Measurements from ENCODE around the gene RBCK1. TPM values are rescaled to one million over a fixed set of nuclear protein-coding genes. Genes with fewer than 3 reads are reported as not detected.

Gene RBCK1
- total and polyA plus RNA-seq, 9 of the 15 experiments (the other 6 are each of a cell fraction or from before 2014, with no cell fraction given): 5.9 to 59.3 (median 26.5) TPM

GRCh38 chr20:431012-431904, 23.2 kb downstream of the RBCK1 start (continued):
- peak; percentile 39; the same call in 1 of the 2 replicates for TF ChIP-seq ZNF263 (CRISPR knock-in tag; IDR thresholded peaks at IDR 0.05; ENCODE audit: borderline replicate concordance)
- TF ChIP-seq ZNF592 (IDR thresholded peaks at IDR 0.05): peak; percentile 54; the same call in 1 of the 2 replicates
- TF ChIP-seq SP1 (CRISPR knock-in tag; IDR thresholded peaks at IDR 0.05): peak; percentile 62; the same call in 1 of the 2 replicates
- TF ChIP-seq CREB1 (IDR thresholded peaks at IDR 0.05): peak; percentile 30; the same call in 1 of the 2 replicates
- peak; percentile 68; the same call in 1 of the 2 replicates for TF ChIP-seq CREB1 (CRISPR knock-in tag; IDR thresholded peaks at IDR 0.05)
- no peak for TF ChIP-seq ZNF436 (CRISPR knock-in tag; IDR thresholded peaks at IDR 0.05)
- TF ChIP-seq GTF3C2 (IDR thresholded peaks at IDR 0.05; ENCODE audit: borderline replicate concordance, extremely low read depth, insufficient read length): no peak
- no peak for TF ChIP-seq NFE2 (IDR thresholded peaks at IDR 0.05; ENCODE audit: low read depth)
- no peak for TF ChIP-seq MEF2A (IDR thresholded peaks at IDR 0.05; ENCODE audit: control insufficient read depth, low read depth, low read length)
- TF ChIP-seq HMG20A (CRISPR knock-in tag; conservative IDR thresholded peaks at IDR 0.05): no peak
- TF ChIP-seq ASH1L (IDR thresholded peaks at IDR 0.05; ENCODE audit: borderline replicate concordance, low read depth, partially characterized antibody): no peak
- TF ChIP-seq ARID4B (CRISPR knock-in tag; IDR thresholded peaks at IDR 0.05): no peak
- no peak for TF ChIP-seq NFRKB (IDR thresholded peaks at IDR 0.05; ENCODE audit: low read depth)
- TF ChIP-seq FOXJ2 (tag; IDR thresholded peaks at IDR 0.05): no peak
- peak; percentile 1; the same call in 1 of the 2 replicates for TF ChIP-seq GABPB1 (CRISPR knock-in tag; IDR thresholded peaks at IDR 0.05)
